Measurements from ENCODE around the gene CPTP. TPM values are rescaled to one million over a fixed set of nuclear protein-coding genes. Genes with fewer than 3 reads are reported as not detected.

Gene CPTP
- total RNA-seq, 1 donor from 2014 or later = 99.2 TPM

DNA sequence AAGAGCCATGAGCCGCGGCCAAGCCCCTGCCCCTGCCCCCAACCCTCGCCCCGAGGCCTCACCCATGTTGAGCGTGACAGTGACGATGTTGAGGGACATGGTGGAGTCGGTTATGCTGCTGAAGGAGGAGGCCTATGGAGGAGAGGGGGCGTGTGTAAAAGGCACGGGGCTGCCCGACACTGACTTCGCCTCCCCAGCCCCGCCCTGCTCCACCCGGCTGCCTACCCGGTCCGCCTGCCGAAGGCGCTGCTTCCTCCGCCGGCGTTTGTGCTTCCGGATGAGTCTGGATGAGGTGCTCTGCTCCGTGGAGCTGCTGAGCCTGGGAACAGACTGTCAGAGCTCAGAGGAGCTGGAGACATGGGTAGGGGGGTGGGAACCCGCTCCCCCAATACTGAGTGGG is 15.6 kb downstream of the CPTP start:
- DNase-seq = no peak
- peaks cover 61% of the 10 kb centered on the region for H3K36me3 ChIP-seq
- H3K9me3 ChIP-seq (replicated peaks) = no peaks in the 10 kb centered on the region
- intact Hi-C loops (cut with micrococcal nuclease) = no loop called here
- H3K27ac ChIP-seq (replicated peaks) = no peak overlapping the region
- H3K4me3 ChIP-seq = no peak overlapping the region
- TF ChIP-seq, protein P1, sequence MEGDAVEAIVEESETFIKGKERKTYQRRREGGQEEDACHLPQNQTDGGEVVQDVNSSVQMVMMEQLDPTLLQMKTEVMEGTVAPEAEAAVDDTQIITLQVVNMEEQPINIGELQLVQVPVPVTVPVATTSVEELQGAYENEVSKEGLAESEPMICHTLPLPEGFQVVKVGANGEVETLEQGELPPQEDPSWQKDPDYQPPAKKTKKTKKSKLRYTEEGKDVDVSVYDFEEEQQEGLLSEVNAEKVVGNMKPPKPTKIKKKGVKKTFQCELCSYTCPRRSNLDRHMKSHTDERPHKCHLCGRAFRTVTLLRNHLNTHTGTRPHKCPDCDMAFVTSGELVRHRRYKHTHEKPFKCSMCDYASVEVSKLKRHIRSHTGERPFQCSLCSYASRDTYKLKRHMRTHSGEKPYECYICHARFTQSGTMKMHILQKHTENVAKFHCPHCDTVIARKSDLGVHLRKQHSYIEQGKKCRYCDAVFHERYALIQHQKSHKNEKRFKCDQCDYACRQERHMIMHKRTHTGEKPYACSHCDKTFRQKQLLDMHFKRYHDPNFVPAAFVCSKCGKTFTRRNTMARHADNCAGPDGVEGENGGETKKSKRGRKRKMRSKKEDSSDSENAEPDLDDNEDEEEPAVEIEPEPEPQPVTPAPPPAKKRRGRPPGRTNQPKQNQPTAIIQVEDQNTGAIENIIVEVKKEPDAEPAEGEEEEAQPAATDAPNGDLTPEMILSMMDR (IDR thresholded peaks at IDR 0.05; ENCODE audit: borderline replicate concordance) = no peak
- H3K27me3 ChIP-seq (ENCODE audit: low read depth) = no peaks in the 10 kb centered on the region
- peaks cover 18% of the 10 kb centered on the region for H3K4me1 ChIP-seq

DNA sequence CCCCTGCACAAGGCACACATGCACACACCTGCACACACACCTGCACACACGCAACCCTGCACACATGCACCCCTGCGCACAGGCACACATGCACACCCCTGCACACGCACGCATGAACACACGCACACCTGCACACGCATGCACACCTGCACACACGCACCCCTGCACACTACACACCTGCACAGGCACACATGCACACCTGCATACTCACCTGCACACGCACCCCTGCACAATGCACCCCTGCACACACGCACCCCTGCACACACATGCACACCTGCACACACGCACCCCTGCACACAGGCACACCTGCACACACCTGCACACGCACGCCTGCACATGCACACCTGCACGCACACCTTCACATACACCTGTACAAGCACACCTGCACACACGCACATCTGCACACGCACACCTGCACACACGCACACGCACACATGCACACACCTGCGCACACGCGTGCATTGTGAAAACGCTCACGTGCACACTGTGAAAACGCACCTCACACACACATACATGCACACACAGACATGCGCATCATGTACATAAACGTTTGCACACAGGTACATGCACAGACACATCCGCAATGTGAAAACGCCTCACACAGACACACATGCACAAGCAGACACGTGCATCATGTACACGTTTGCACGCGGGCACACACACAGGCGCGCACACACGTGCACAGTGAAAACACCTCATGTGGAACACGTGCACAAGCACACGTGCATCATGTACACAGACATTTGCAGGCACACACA is 16.4 kb downstream of the CPTP start:
- no peak for DNase-seq
- no peaks in the 10 kb centered on the region for H3K9me3 ChIP-seq (replicated peaks)
- H3K36me3 ChIP-seq = peaks cover 54% of the 10 kb centered on the region
- H3K27ac ChIP-seq (replicated peaks) = no peak overlapping the region
- no peak overlapping the region for H3K4me3 ChIP-seq
- no peaks in the 10 kb centered on the region for H3K27me3 ChIP-seq (ENCODE audit: low read depth)
- TF ChIP-seq, protein P1 (IDR thresholded peaks at IDR 0.05; ENCODE audit: borderline replicate concordance) = no peak
- intact Hi-C loops (cut with micrococcal nuclease) = no loop called here
- H3K4me1 ChIP-seq = peaks cover 26% of the 10 kb centered on the region

- DNase-seq = no peak
- TF ChIP-seq, protein P1 (IDR thresholded peaks at IDR 0.05; ENCODE audit: borderline replicate concordance) = no peak
- Histone ChIP-seq H3K4me1 (peaks cover 32% of the 10 kb centered on the region), H3K9me3 (replicated peaks) (no peaks in the 10 kb centered on the region), H3K27me3 (ENCODE audit: low read depth) (no peaks in the 10 kb centered on the region), H3K4me3 (no peak overlapping the region), H3K27ac (replicated peaks) (no peak overlapping the region), H3K36me3 (peaks cover 48% of the 10 kb centered on the region)
- intact Hi-C loops (cut with micrococcal nuclease) = no loop called here
Observed at GRCh38 chr1:1341549-1342021, 17.0 kb downstream of the CPTP start.

GRCh38 chr1:1342061-1342562 is 17.5 kb downstream of the CPTP start:
- peaks cover 37% of the 10 kb centered on the region for H3K4me1 ChIP-seq
- no peak for DNase-seq
- H3K27me3 ChIP-seq (ENCODE audit: low read depth) = no peaks in the 10 kb centered on the region
- H3K27ac ChIP-seq (replicated peaks) = no peak overlapping the region
- no peak overlapping the region for H3K4me3 ChIP-seq
- intact Hi-C loops (cut with micrococcal nuclease) = no loop called here
- H3K36me3 ChIP-seq = peaks cover 44% of the 10 kb centered on the region
- H3K9me3 ChIP-seq (replicated peaks) = no peaks in the 10 kb centered on the region
- TF ChIP-seq, protein P1 (IDR thresholded peaks at IDR 0.05; ENCODE audit: borderline replicate concordance) = no peak

- TF ChIP-seq, protein P1 (IDR thresholded peaks at IDR 0.05; ENCODE audit: borderline replicate concordance) = no peak
- H3K4me1 ChIP-seq = peaks cover 42% of the 10 kb centered on the region
- DNase-seq = no peak
- no peak overlapping the region for H3K4me3 ChIP-seq
- H3K27ac ChIP-seq (replicated peaks) = no peak overlapping the region
- no peaks in the 10 kb centered on the region for H3K9me3 ChIP-seq (replicated peaks)
- no peaks in the 10 kb centered on the region for H3K27me3 ChIP-seq (ENCODE audit: low read depth)
- intact Hi-C loops (cut with micrococcal nuclease) = no loop called here
- H3K36me3 ChIP-seq = peaks cover 40% of the 10 kb centered on the region
Observed at GRCh38 chr1:1342584-1343115, 18.0 kb downstream of the CPTP start.

Data from left ventricle myocardium inferior (tissue), 1 donor.